ENCODE data around the gene TSPY8. TPM values are rescaled to one million over a fixed set of nuclear protein-coding genes. Genes with fewer than 3 reads are reported as not detected.
"Not testable (repeated sequence)": the region's sequence is repeated elsewhere in the genome, so short reads cannot be mapped to it uniquely, and the experiment has no call there.

TSPY8 gene, protein sequence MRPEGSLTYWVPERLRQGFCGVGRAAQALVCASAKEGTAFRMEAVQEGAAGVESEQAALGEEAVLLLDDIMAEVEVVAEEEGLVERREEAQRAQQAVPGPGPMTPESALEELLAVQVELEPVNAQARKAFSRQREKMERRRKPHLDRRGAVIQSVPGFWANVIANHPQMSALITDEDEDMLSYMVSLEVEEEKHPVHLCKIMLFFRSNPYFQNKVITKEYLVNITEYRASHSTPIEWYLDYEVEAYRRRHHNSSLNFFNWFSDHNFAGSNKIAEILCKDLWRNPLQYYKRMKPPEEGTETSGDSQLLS
- total RNA-seq: not detected

DNA sequence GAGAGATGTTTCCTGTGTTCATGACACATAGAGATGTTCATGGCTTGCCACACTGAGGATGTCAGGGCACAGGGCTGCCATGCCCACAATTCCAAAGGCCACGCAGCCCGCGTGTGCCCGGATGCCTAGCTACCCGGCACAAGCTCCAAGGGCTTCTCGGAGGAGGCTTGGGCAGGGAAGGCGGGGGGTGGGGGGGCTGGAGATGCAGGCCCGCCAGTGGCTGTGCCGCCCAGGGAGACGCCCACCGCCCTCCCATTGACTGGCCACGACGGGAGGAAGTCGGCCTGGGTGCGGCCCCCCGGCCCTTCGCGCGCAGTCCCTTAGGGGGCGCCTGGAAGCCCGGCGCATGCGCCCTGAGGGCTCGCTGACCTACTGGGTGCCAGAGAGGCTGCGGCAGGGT lies at the start of gene TSPY8:
Gene TSPY8, plus strand, starts transcription at position 301 of the 400 bp plus-strand sequence. Its CDS starts 46 bp downstream, at position 347.
- ATAC-seq: not testable (repeated sequence)

DNA sequence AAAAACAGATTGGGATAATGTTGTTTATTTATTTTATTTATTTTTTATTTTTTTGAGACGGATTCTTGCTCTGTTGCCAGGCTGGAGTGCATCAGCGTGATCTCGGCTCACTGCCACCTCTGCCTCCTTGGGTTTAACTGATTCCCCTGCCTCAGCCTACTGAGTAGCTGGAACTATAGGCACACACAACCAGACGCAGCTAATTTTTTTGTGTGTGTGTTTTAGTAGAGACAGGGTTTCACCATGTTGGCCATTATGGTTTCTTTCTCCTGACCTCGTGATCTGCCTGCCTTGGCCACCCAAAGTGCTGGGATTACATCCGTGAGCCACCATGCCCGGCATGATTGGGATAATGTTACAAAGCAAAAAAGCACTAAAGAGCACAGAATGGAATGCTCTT lies 36.6 kb upstream of the TSPY8 start:
- no peak for ATAC-seq

DNA sequence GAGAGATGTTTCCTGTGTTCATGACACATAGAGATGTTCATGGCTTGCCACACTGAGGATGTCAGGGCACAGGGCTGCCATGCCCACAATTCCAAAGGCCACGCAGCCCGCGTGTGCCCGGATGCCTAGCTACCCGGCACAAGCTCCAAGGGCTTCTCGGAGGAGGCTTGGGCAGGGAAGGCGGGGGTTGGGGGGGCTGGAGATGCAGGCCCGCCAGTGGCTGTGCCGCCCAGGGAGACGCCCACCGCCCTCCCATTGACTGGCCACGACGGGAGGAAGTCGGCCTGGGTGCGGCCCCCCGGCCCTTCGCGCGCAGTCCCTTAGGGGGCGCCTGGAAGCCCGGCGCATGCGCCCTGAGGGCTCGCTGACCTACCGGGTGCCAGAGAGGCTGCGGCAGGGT lies 20.4 kb upstream of the TSPY8 start, which contains the start of gene TSPY4:
Gene TSPY4, plus strand, starts transcription at position 301 of the 400 bp plus-strand sequence. Its CDS starts 46 bp downstream, at position 347.
- ATAC-seq: not testable (repeated sequence)

DNA sequence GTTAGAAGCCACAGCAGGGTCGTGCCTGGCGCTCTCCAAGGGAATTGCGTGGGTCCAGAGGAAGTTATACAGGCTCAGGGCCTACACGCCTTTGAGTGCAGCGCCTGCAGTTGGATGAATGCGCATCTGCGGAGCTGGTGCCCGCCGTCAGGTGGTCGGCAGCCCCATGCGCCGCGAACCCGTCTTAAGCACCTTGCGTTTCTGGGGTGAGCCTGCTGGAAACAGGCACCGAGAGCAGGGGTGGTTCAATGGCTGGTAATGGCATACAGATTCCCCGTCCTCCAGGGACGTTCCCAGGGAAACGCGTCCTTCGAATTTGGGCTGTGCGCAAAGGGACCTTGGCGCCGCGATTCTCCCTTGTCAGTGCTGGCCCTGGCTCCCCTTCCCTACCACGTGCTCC lies 38.9 kb downstream of the TSPY8 start:
- not testable (repeated sequence) for ATAC-seq

DNA sequence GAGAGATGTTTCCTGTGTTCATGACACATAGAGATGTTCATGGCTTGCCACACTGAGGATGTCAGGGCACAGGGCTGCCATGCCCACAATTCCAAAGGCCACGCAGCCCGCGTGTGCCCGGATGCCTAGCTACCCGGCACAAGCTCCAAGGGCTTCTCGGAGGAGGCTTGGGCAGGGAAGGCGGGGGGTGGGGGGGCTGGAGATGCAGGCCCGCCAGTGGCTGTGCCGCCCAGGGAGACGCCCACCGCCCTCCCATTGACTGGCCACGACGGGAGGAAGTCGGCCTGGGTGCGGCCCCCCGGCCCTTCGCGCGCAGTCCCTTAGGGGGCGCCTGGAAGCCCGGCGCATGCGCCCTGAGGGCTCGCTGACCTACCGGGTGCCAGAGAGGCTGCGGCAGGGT lies 40.5 kb downstream of the TSPY8 start, which contains the start of gene TSPY3:
Gene TSPY3, plus strand, starts transcription at position 301 of the 400 bp plus-strand sequence. Its CDS starts 46 bp downstream, at position 347.
- ATAC-seq: not testable (repeated sequence)

Other genes starting within 250 kb of the TSPY8 start
- gene TSPY4, start 20.3 kb upstream of the TSPY8 start, total RNA-seq: not detected
- gene TSPY3, start 40.6 kb downstream of the TSPY8 start, total RNA-seq: not detected
- gene TSPY1, start 109.2 kb downstream of the TSPY8 start, total RNA-seq: not detected
- gene TSPY9, start 129.5 kb downstream of the TSPY8 start, total RNA-seq: not detected
- not detected for gene TSPY10, start 170.1 kb downstream of the TSPY8 start, total RNA-seq